K562 (cell line): ENCODE measurements around the gene NKAIN1. TPM values are rescaled to one million over a fixed set of nuclear protein-coding genes. Genes with fewer than 3 reads are reported as not detected.

Experiments
- ATAC-seq: fragments of 200-7000 bp; cut with Tn5 transposase; 3 replicates; pipeline ENCODE4 v1.9.1; 2020; ENCODE audit warnings: moderate library complexity
- BruUV-seq: library from RNA; stranded (reverse); fragments of 400-500 nt; replicated peaks from 2 replicates; lab custom pipeline; 2021; lab: Mats Ljungman, UMichigan
- CTCF ChIA-PET: fragments of 300-600 bp; formaldehyde crosslinking; extraction: SDS; loops from one replicate; lab custom pipeline; 2021; ENCODE audit warnings: low intra/inter-chr PET ratio; lab: Yijun Ruan, JAX
- POLR2A ChIA-PET: fragments of 300-600, 350-650 bp; sonication (Branson Sonifier 250); formaldehyde crosslinking; extraction: SDS; loops from one replicate; lab custom pipeline; 2021; ENCODE audit warnings: antibody characterized with exemption, inconsistent platforms; lab: Yijun Ruan, JAX
- DNase-seq, 4 experiments: peaks; one replicate each; pipeline versions ENCODE4 v3.0.0 to v3.0.0-alpha.2; 2011 to 2018; ENCODE audit warnings: low spot score in 3 of 4, mixed read lengths in 3 of 4; ENCODE audit errors: extremely low read depth in 1 of 4
- FAIRE-seq: peaks from 2 replicates; lab custom pipeline; 2011; peaks lifted over from hg19 to GRCh38; lab: Jason Lieb, UNC
- H2AFZ ChIP-seq: 2 replicates; pipeline ENCODE4 v1.6.0; 2011; ENCODE audit warnings: low read depth, low read length, control low read depth, inconsistent platforms
- H3K27ac ChIP-seq: fragments of 200-600 bp; 3 replicates; pipeline ENCODE4 v1.8.0; 2011; ENCODE audit warnings: low read depth, mild to moderate bottlenecking, control low read depth, inconsistent platforms, low read length, moderate library complexity, mixed read lengths; ENCODE audit errors: extremely low read depth
- H3K27me3 ChIP-seq, 2 experiments: fragments of 300-600 bp in 1 of 2; 2 replicates in 1 of 2; 3 replicates in 1 of 2; pipeline versions ENCODE4 v1.6.0 to v1.8.0; 2011; ENCODE audit warnings: inconsistent platforms in 2 of 2, low read length in 2 of 2, mild to moderate bottlenecking in 1 of 2, mixed read lengths in 1 of 2, moderate library complexity in 1 of 2; ENCODE audit not compliant: control insufficient read depth in 2 of 2, insufficient read depth in 2 of 2
- H3K36me3 ChIP-seq: fragments of 300-600 bp; 3 replicates; pipeline ENCODE4 v1.8.0; 2011; ENCODE audit warnings: mild to moderate bottlenecking, low read length, inconsistent platforms; ENCODE audit not compliant: control insufficient read depth, insufficient read depth
- H3K4me1 ChIP-seq, 2 experiments: fragments of 200-600 bp in 1 of 2; replicated peaks in 1 of 2; 2 replicates in 1 of 2; 3 replicates in 1 of 2; pipeline versions ENCODE4 v1.5.1 to v1.8.0; 2011; ENCODE audit warnings: inconsistent platforms in 2 of 2, low read length in 2 of 2, mild to moderate bottlenecking in 1 of 2, mixed read lengths in 1 of 2, moderate library complexity in 1 of 2; ENCODE audit not compliant: control insufficient read depth in 2 of 2, insufficient read depth in 2 of 2
- H3K4me2 ChIP-seq: 2 replicates; pipeline ENCODE4 v1.6.1; 2011; ENCODE audit warnings: low read length, control low read depth, inconsistent platforms, mixed read lengths; ENCODE audit not compliant: insufficient read depth
- H3K4me3 ChIP-seq: fragments of 200-600 bp; sonication (generic), shearing (Covaris generic); 2 replicates; pipeline ENCODE4 v1.5.1; 2016; ENCODE audit warnings: control low read depth, inconsistent platforms
- H3K79me2 ChIP-seq: fragments of 200-600 bp; 3 replicates; pipeline ENCODE4 v1.8.0; 2011; ENCODE audit warnings: low read length, inconsistent platforms; ENCODE audit not compliant: control insufficient read depth, insufficient read depth
- H3K9ac ChIP-seq, 2 experiments: 2 replicates each; pipeline versions ENCODE4 v1.6.0 to v1.6.1; 2011; ENCODE audit warnings: low read depth in 2 of 2, low read length in 2 of 2, control low read depth in 1 of 2, inconsistent platforms in 1 of 2, mild to moderate bottlenecking in 1 of 2, mixed read lengths in 1 of 2; ENCODE audit not compliant: insufficient read depth in 1 of 2
- H3K9me1 ChIP-seq: one replicate; pipeline ENCODE4 v1.6.0; 2011; ENCODE audit warnings: inconsistent platforms, mild to moderate bottlenecking, low read length, moderate library complexity; ENCODE audit not compliant: control insufficient read depth, insufficient read depth
- H3K9me3 ChIP-seq: replicated peaks from 2 replicates; pipeline ENCODE4 v1.5.1; 2011; ENCODE audit warnings: low read depth, low read length, inconsistent platforms; ENCODE audit not compliant: control insufficient read depth, insufficient read depth
- H4K20me1 ChIP-seq: replicated peaks from 2 replicates; pipeline ENCODE4 v1.6.1; 2011; ENCODE audit warnings: low read length, inconsistent platforms, mixed read lengths; ENCODE audit not compliant: control insufficient read depth, insufficient read depth
- CBX5 ChIP-seq: IDR thresholded peaks from 2 replicates; pipeline ENCODE4 v1.6.1; 2014; ENCODE audit warnings: low read depth, borderline replicate concordance
- CEBPG ChIP-seq, 3 experiments: fragments of 200-800 bp in 1 of 3; sonication (Bioruptor generic) in 1 of 3; sonication (generic) in 1 of 3; formaldehyde crosslinking in 1 of 3; IDR thresholded peaks in 2 of 3; conservative IDR thresholded peaks in 1 of 3; 2 replicates each; pipeline versions ENCODE4 v1.6.1 to v1.8.0; 2016 to 2022; ENCODE audit warnings: missing compliant biosample characterization in 2 of 3, missing genetic modification characterization in 2 of 3, mild to moderate bottlenecking in 1 of 3, missing genetic modification reagents in 1 of 3
- CREM ChIP-seq: IDR thresholded peaks from 2 replicates; pipeline ENCODE4 v1.6.1; 2014; ENCODE audit warnings: antibody characterized with exemption, low read depth
- ETV6 ChIP-seq, 3 experiments: fragments of 150-350 bp in 1 of 3; sonication (generic) in 1 of 3; formaldehyde crosslinking in 1 of 3; IDR thresholded peaks; 2 replicates each; pipeline versions ENCODE4 v1.6.1 to v1.8.0; 2014 to 2022; ENCODE audit warnings: borderline replicate concordance in 2 of 3, low read depth in 2 of 3, antibody characterized with exemption in 1 of 3, low read length in 1 of 3, mild to moderate bottlenecking in 1 of 3, missing genetic modification reagents in 1 of 3
- GATAD2B ChIP-seq: fragments of 450-650 bp; IDR thresholded peaks from 2 replicates; pipeline ENCODE4 v1.6.1; 2017; ENCODE audit warnings: mild to moderate bottlenecking, borderline replicate concordance
- HDAC8 ChIP-seq: fragments of 450-650 bp; IDR thresholded peaks from 2 replicates; pipeline ENCODE4 v1.6.1; 2016; ENCODE audit warnings: mild to moderate bottlenecking, missing genetic modification characterization, moderate library complexity, missing compliant biosample characterization
- MEIS2 ChIP-seq: fragments of 450-650 bp; IDR thresholded peaks from 2 replicates; pipeline ENCODE4 v1.6.1; 2014; ENCODE audit warnings: mild to moderate bottlenecking; ENCODE audit not compliant: partially characterized antibody
- RFX1 ChIP-seq: fragments of 450-650 bp; IDR thresholded peaks from 2 replicates; pipeline ENCODE4 v1.6.1; 2016; ENCODE audit warnings: mild to moderate bottlenecking, moderate library complexity
- TFAM ChIP-seq: fragments of 250-450 bp; sonication (Bioruptor Pico); conservative IDR thresholded peaks from 2 replicates; pipeline ENCODE4 v1.5.0; 2021; ENCODE audit warnings: mild to moderate bottlenecking, moderate library complexity
- ZNF695 ChIP-seq: fragments of 450-650 bp; formaldehyde crosslinking; IDR thresholded peaks from 2 replicates; pipeline ENCODE4 v1.4.0; 2020; ENCODE audit warnings: mild to moderate bottlenecking, moderate library complexity
- WGBS: fragments of 100-300 bp; shearing (Covaris generic); methylation state at CpG from one replicate; pipeline ENCODE4 v1.1.6; 2016; ENCODE audit warnings: low coverage, mixed read lengths; ENCODE audit not compliant: insufficient coverage; ENCODE audit errors: missing lambda C conversion rate; 5-methylcytosine and 5-hydroxymethylcytosine counted together
- in situ Hi-C: fragments of 300-500 bp; cut with MboI; formaldehyde crosslinking; loops from 4 replicates; pipeline ENCODE4 v1.15.0; 2018; ENCODE audit warnings: inconsistent platforms, mixed read lengths
- intact Hi-C: fragments of 100-400 bp; cut with micrococcal nuclease; formaldehyde crosslinking; loops from 2 replicates; pipeline ENCODE4 v1.14.2; 2022
- polyA plus RNA-seq, 8 experiments: library from polyadenylated mRNA; depleted of rRNA in 4 of 8; stranded (reverse) in 5 of 8; unstranded in 3 of 8; fragments of >200 nt; fragmentation: Nextera tagmentation in 2 of 8; fragmentation: Illumina TruSeq in 1 of 8; extraction: Ambion mirVana in 2 of 8; extraction: Trizol in 1 of 8; gene quantifications; 2 replicates each; pipeline versions ENCODE4 v1.2.1 to v1.2.3, GENCODE V29; 2011 to 2014; ENCODE audit warnings: inconsistent platforms in 1 of 8, missing spikeins in 1 of 8
- total RNA-seq, 7 experiments: library from RNA; depleted of rRNA in 6 of 7; stranded (reverse); fragments of >200 nt in 6 of 7; fragmentation: Illumina TruSeq in 2 of 7; extraction: Trizol in 2 of 7; gene quantifications; 2 replicates each; pipeline versions ENCODE4 v1.2.1 to v1.2.3, GENCODE V29; 2011 to 2021; ENCODE audit warnings: low replicate concordance in 1 of 7
- TF ChIP-seq, protein P1 (sequence below): sonication (generic); formaldehyde crosslinking; IDR thresholded peaks from 2 replicates; pipeline ENCODE4 v1.8.1; 2022; ENCODE audit warnings: missing genetic modification reagents
- TF ChIP-seq, protein P2 (sequence below): fragments of 450-650 bp; IDR thresholded peaks from 2 replicates; pipeline ENCODE4 v1.7.0; 2016; ENCODE audit warnings: borderline replicate concordance
- TF ChIP-seq, protein P3 (sequence below): sonication (generic); formaldehyde crosslinking; IDR thresholded peaks from 2 replicates; pipeline ENCODE4 v1.8.1; 2023; ENCODE audit warnings: mild to moderate bottlenecking, missing genetic modification reagents, moderate library complexity

The NKAIN1 gene
- total and polyA plus RNA-seq, 9 of the 15 experiments (the other 6 are each of a cell fraction or from before 2014, with no cell fraction given) = 0.03 to 0.22 (median 0.04) TPM; not detected in 3

DNA sequence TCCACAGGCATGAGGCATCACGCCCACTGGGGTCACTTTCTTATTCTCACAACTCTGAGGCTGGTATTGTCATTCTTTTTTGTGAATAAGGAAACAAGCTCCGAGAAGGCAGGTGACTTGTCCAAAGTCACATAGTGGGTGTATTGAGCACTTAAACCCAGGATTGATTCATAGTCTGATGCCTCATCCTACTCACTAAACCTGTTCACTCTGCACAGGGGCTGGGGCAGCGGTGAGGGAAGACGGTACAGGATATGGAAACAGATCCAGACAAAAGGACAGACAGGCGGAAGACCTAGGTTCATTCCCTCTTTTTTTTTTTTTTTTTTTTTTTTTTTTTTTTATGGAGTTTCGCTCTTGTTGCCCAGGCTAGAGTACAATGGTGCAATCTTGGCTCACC is 56.6 kb downstream of the NKAIN1 start:
- Histone ChIP-seq H3K4me3 (no peak overlapping the region), H3K9me3 (no peaks in the 10 kb centered on the region), H3K9me1 (peaks cover 3% of the 10 kb centered on the region), H3K36me3 (no peaks in the 10 kb centered on the region), H3K79me2 (no peaks in the 10 kb centered on the region), H3K9ac (no peak overlapping the region), H3K27ac (no peak overlapping the region), H4K20me1 (peaks cover 15% of the 10 kb centered on the region), H3K4me1 (peaks cover 13 to 16% of the 10 kb centered on the region in 2 experiments; a peak in 4 of 5 replicates), H3K4me2 (no peak overlapping the region), H2AFZ (no peak overlapping the region), H3K27me3 (peaks cover 27 to 36% of the 10 kb centered on the region in 2 experiments)
- TF ChIP-seq CBX5 = no peak
- TF ChIP-seq CEBPG (CRISPR knock-in tag; IDR thresholded peaks at IDR 0.05) = no peak
- no peak for TF ChIP-seq CEBPG (tag; conservative IDR thresholded peaks at IDR 0.05 in 1 of 2, IDR thresholded peaks at IDR 0.05 in 1 of 2)
- no peak for TF ChIP-seq CREM
- no peak for TF ChIP-seq MEIS2
- TF ChIP-seq, protein P1, sequence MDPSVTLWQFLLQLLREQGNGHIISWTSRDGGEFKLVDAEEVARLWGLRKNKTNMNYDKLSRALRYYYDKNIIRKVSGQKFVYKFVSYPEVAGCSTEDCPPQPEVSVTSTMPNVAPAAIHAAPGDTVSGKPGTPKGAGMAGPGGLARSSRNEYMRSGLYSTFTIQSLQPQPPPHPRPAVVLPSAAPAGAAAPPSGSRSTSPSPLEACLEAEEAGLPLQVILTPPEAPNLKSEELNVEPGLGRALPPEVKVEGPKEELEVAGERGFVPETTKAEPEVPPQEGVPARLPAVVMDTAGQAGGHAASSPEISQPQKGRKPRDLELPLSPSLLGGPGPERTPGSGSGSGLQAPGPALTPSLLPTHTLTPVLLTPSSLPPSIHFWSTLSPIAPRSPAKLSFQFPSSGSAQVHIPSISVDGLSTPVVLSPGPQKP (CRISPR knock-in tag) = no peak
- no peak for TF ChIP-seq ETV6 (IDR thresholded peaks at IDR 0.05; ENCODE audit: borderline replicate concordance in 1 of 2, low read depth in 2 of 2, low read length in 1 of 2)
- TF ChIP-seq ETV6 (CRISPR knock-in tag; IDR thresholded peaks at IDR 0.05; ENCODE audit: borderline replicate concordance) = no peak
- no peak for TF ChIP-seq TFAM (CRISPR knock-in tag)
- TF ChIP-seq GATAD2B = no peak
- TF ChIP-seq, protein P2, sequence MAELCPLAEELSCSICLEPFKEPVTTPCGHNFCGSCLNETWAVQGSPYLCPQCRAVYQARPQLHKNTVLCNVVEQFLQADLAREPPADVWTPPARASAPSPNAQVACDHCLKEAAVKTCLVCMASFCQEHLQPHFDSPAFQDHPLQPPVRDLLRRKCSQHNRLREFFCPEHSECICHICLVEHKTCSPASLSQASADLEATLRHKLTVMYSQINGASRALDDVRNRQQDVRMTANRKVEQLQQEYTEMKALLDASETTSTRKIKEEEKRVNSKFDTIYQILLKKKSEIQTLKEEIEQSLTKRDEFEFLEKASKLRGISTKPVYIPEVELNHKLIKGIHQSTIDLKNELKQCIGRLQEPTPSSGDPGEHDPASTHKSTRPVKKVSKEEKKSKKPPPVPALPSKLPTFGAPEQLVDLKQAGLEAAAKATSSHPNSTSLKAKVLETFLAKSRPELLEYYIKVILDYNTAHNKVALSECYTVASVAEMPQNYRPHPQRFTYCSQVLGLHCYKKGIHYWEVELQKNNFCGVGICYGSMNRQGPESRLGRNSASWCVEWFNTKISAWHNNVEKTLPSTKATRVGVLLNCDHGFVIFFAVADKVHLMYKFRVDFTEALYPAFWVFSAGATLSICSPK = no peak
- TF ChIP-seq RFX1 = no peak
- no peak for TF ChIP-seq HDAC8 (tag)
- no peak for TF ChIP-seq ZNF695 (CRISPR knock-in tag)
- TF ChIP-seq, protein P3, sequence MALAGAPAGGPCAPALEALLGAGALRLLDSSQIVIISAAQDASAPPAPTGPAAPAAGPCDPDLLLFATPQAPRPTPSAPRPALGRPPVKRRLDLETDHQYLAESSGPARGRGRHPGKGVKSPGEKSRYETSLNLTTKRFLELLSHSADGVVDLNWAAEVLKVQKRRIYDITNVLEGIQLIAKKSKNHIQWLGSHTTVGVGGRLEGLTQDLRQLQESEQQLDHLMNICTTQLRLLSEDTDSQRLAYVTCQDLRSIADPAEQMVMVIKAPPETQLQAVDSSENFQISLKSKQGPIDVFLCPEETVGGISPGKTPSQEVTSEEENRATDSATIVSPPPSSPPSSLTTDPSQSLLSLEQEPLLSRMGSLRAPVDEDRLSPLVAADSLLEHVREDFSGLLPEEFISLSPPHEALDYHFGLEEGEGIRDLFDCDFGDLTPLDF (CRISPR knock-in tag) = no peak
- WGBS = 17% methylated on average over 5 of the region's 6 CpGs
- CTCF ChIA-PET = interaction anchor here (1.1 to 3.0 kb wide), 7 partner anchors 152 to 366 kb away, joined by 3 to 54 read pairs (median 6); no protein-coding TSS in a partner anchor
- POLR2A ChIA-PET = interaction anchor here (1.1 to 1.7 kb wide), 4 partner anchors 9 to 229 kb away, joined by 3 to 5 read pairs (median 3); partner anchors contain the start of genes PUM1 and SERINC2
- ATAC-seq = no peak
- BruUV-seq = no TSS peak
- DNase-seq = no peak
- intact Hi-C loops (loop anchor here (10.0 kb wide), 1 partner anchor 212 kb away; no protein-coding TSS in a partner anchor), in situ Hi-C loops (loop anchor here (5.0 to 25.0 kb wide), 2 partner anchors 244 to 379 kb away; no protein-coding TSS in a partner anchor)
- no peak for FAIRE-seq
